LNCaP clone FGC (cell line): ENCODE results near the gene ZNF628.

Source experiments
- DNase-seq: peaks from one replicate; pipeline ENCODE4 v3.0.0-alpha.2; 2011; ENCODE audit warnings: low read depth
- H3K4me3 ChIP-seq: 2 replicates; pipeline ENCODE4 v1.5.1; 2011; ENCODE audit warnings: mild to moderate bottlenecking, low read depth, low read length, control low read depth
- CTCF ChIP-seq: IDR thresholded peaks from 2 replicates; pipeline ENCODE4 v1.5.1; 2012; ENCODE audit warnings: mild to moderate bottlenecking; ENCODE audit not compliant: control insufficient read depth, insufficient read depth; ENCODE audit errors: extremely low read depth

The ZNF628 gene

GRCh38 chr19:55484593-55485438 is 8.4 kb downstream of the ZNF628 start, which contains the start of gene NAT14:
NAT14 (plus strand) TSS chr19:55485188; CDS start chr19:55485709, 521 bp downstream.
- peak within 1 kb of the TSS; percentile 89 for H3K4me3 ChIP-seq
- no peak for TF ChIP-seq CTCF
- no peak for DNase-seq

GRCh38 chr19:55485439-55486011 is 9.1 kb downstream of the ZNF628 start:
- peak overlapping the region; percentile 89 for H3K4me3 ChIP-seq
- TF ChIP-seq CTCF = no peak
- no peak for DNase-seq

GRCh38 chr19:55486043-55486970 is 9.9 kb downstream of the ZNF628 start:
- TF ChIP-seq CTCF = no peak
- peak overlapping the region; percentile 89 for H3K4me3 ChIP-seq
- DNase-seq = no peak

GRCh38 chr19:55486971-55487923 is 10.8 kb downstream of the ZNF628 start:
- no peak for TF ChIP-seq CTCF
- H3K4me3 ChIP-seq = no peak overlapping the region
- DNase-seq = no peak

- H3K4me3 ChIP-seq = no peak within 1 kb of the TSS
- DNase-seq = no peak
- TF ChIP-seq CTCF = no peak
Observed at GRCh38 chr19:55487924-55488687, 11.7 kb downstream of the ZNF628 start, which contains the start of gene SSC5D. SSC5D (plus strand) TSS chr19:55488436; CDS start chr19:55488590, 154 bp downstream.
